ENCODE measurements around the gene ARHGEF25. TPM values are rescaled to one million over a fixed set of nuclear protein-coding genes. Genes with fewer than 3 reads are reported as not detected.
"Not testable (repeated sequence)": the region's sequence is repeated elsewhere in the genome, so short reads cannot be mapped to it uniquely, and the experiment has no call there.

ARHGEF25 gene
- total and polyA plus RNA-seq, 11 donors: 5.5 to 20.3 (median 10.1) TPM

- Histone ChIP-seq H3K9me3 (no peaks in the 10 kb centered on the region), H3K36me3 (no peaks in the 10 kb centered on the region), H3K4me3 (peak overlapping the region in 11 of 12 donors; percentile 46 to 71 (median 64)), H3K27ac (peak overlapping the region in 1 of 12 donors; percentile 57), H3K27me3 (peaks cover 2 to 87% (median 35%) of the 10 kb centered on the region in 9 donors), H3K4me1 (peaks cover 0 to 30% (median 11%) of the 10 kb centered on the region in 12 donors)
- ATAC-seq (peak in 1 of 4 donors; percentile 4), DNase-seq (peak in 1 of 5 donors; percentile 7)
- WGBS, 4 donors: 9 to 23% (median 15%) methylated on average over 13 to 26 of the region's 26 CpGs
- intact Hi-C loops (cut with DNase I): loop anchor here in 3 of 10 donors (2.0 to 10.0 kb wide), 2 partner anchors 49 to 103 kb away; partner anchors contain the start of gene AGAP2 (in 1 of the 3)
- no peak for TF ChIP-seq POLR2A (IDR thresholded peaks at IDR 0.05)
- TF ChIP-seq CTCF (IDR thresholded peaks at IDR 0.05): no peak
Observed at GRCh38 chr12:57631566-57632072, 20.4 kb downstream of the ARHGEF25 start.

- Histone ChIP-seq H3K9me3 (no peaks in the 10 kb centered on the region), H3K4me3 (peak overlapping the region; percentile 46 to 71 (median 64)), H3K27ac (peak overlapping the region in 4 of 12 donors; percentile 17 to 57 (median 44)), H3K4me1 (peaks cover 0 to 29% (median 11%) of the 10 kb centered on the region in 12 donors), H3K27me3 (peaks cover 2 to 80% (median 28%) of the 10 kb centered on the region in 9 donors), H3K36me3 (no peaks in the 10 kb centered on the region)
- 0 to 1% (median 1%) methylated on average over 42 to 67 of the region's 67 CpGs for WGBS, 4 donors
- ATAC-seq (peak in 3 of 4 donors; percentile 33 to 44 (median 37)), DNase-seq (peak in 2 of 5 donors; percentile 22 to 68)
- TF ChIP-seq CTCF (IDR thresholded peaks at IDR 0.05) (no peak), POLR2A (IDR thresholded peaks at IDR 0.05) (no peak)
- intact Hi-C loops (cut with DNase I): loop anchor here in 3 of 10 donors (2.0 to 10.0 kb wide), 2 partner anchors 50 to 102 kb away; partner anchors contain the start of gene AGAP2 (in 1 of the 3)
Observed at GRCh38 chr12:57632073-57632957, 21.1 kb downstream of the ARHGEF25 start.

GRCh38 chr12:57632958-57633840 is 22.0 kb downstream of the ARHGEF25 start, which contains the start of gene B4GALNT1:
TSS of gene B4GALNT1 (minus strand) at chr12:57633201. CDS start at chr12:57632132, 1,069 bp downstream.
- Histone ChIP-seq H3K36me3 (no peaks in the 10 kb centered on the region), H3K27ac (peak within 1 kb of the TSS in 4 of 12 donors; percentile 17 to 57 (median 44)), H3K4me3 (peak within 1 kb of the TSS; percentile 46 to 71 (median 64)), H3K27me3 (peaks cover 0 to 73% (median 25%) of the 10 kb centered on the region in 9 donors), H3K4me1 (peaks cover 0 to 23% (median 11%) of the 10 kb centered on the region in 12 donors), H3K9me3 (no peaks in the 10 kb centered on the region)
- TF ChIP-seq CTCF (IDR thresholded peaks at IDR 0.05) (peak; percentile 77 to 94 (median 88)), POLR2A (IDR thresholded peaks at IDR 0.05) (no peak)
- peak in 3 of 4 donors; percentile 84 to 94 (median 84) for ATAC-seq
- intact Hi-C loops (cut with DNase I): loop anchor here in 3 of 10 donors (2.0 to 10.0 kb wide), 2 partner anchors 50 to 102 kb away; partner anchors contain the start of gene AGAP2 (in 1 of the 3)
- peak in 4 of 5 donors; percentile 46 to 79 (median 66) for DNase-seq
- 3 to 13% (median 4%) methylated on average over 13 to 58 of the region's 58 CpGs for WGBS, 4 donors

- 87 to 89% (median 88%) methylated on average over 9 of the region's 9 CpGs for WGBS, 4 donors
- not testable (repeated sequence) for H3K4me3 ChIP-seq, ATAC-seq, H3K36me3 ChIP-seq, H3K27ac ChIP-seq, H3K9me3 ChIP-seq, DNase-seq
- Histone ChIP-seq H3K27me3 (peaks cover 0 to 51% (median 26%) of the 10 kb centered on the region in 9 donors), H3K4me1 (peaks cover 0 to 19% (median 9%) of the 10 kb centered on the region in 12 donors)
- intact Hi-C loops (cut with DNase I): loop anchor here in 1 of 10 donors (10.0 kb wide), 1 partner anchor 98 kb away; the partner anchor contains the start of gene AGAP2
Observed at GRCh38 chr12:57636731-57637130, 25.5 kb downstream of the ARHGEF25 start.
